B cell (primary cell): ENCODE measurements around the gene MGAT2. TPM values are rescaled to one million over a fixed set of nuclear protein-coding genes. Genes with fewer than 3 reads are reported as not detected.

ENCODE experiments used
- ATAC-seq: fragments of 200-7000 bp; cut with Tn5 transposase; one replicate; pipeline ENCODE4 v1.10.0; 2021; ENCODE audit warnings: low read depth, mild to moderate bottlenecking, moderate number of reproducible peaks, moderate library complexity
- CTCF ChIA-PET: fragments of 350-600 bp; sonication (Branson Sonifier 250); formaldehyde crosslinking; loops from one replicate; lab custom pipeline; 2021; ENCODE audit warnings: antibody characterized with exemption, inconsistent platforms; lab: Charles Lee
- POLR2A ChIA-PET: fragments of 350-600 bp; sonication (Branson Sonifier 250); formaldehyde crosslinking; loops from one replicate; lab custom pipeline; 2021; ENCODE audit warnings: antibody characterized with exemption; lab: Charles Lee
- DNase-seq: peaks from one replicate; pipeline ENCODE4 v3.0.0; 2013
- H2AFZ ChIP-seq: 2 replicates; pipeline ENCODE4 v1.6.1; 2012; ENCODE audit warnings: mild to moderate bottlenecking, low read depth, low read length; ENCODE audit not compliant: insufficient read depth, poor library complexity, severe bottlenecking
- H3K27ac ChIP-seq, 2 donors: 1 replicate in 1 of 2; 2 replicates in 1 of 2; pipeline ENCODE4 v1.5.1; 2012 to 2013; ENCODE audit warnings: low read length in 2 of 2, mild to moderate bottlenecking in 2 of 2, moderate library complexity in 1 of 2
- H3K27me3 ChIP-seq, 4 experiments: fragments of 200-600 bp in 1 of 4; sonication (generic) in 1 of 4; replicated peaks in 1 of 4; 1 replicate in 2 of 4; 2 replicates in 2 of 4; pipeline versions ENCODE4 v1.6.1 to v1.7.0; 2013 to 2016; ENCODE audit warnings: low read length in 3 of 4, mild to moderate bottlenecking in 2 of 4, mixed read lengths in 1 of 4, moderate library complexity in 1 of 4; ENCODE audit not compliant: insufficient read depth in 4 of 4, control insufficient read depth in 3 of 4; ENCODE audit errors: control extremely low read depth in 1 of 4
- H3K36me3 ChIP-seq, 2 experiments: replicated peaks in 1 of 2; 1 replicate in 1 of 2; 2 replicates in 1 of 2; pipeline versions ENCODE4 v1.6.1 to v1.7.1; 2013; ENCODE audit warnings: low read length in 1 of 2; ENCODE audit not compliant: insufficient read depth in 2 of 2, control insufficient read depth in 1 of 2; ENCODE audit errors: control extremely low read depth in 1 of 2, extremely low read depth in 1 of 2
- H3K4me1 ChIP-seq, 2 donors: fragments of 200-600 bp in 1 of 2; sonication (generic) in 1 of 2; 1 replicate in 1 of 2; 2 replicates in 1 of 2; pipeline versions ENCODE4 v1.5.1 to v1.6.1; 2013 to 2017; ENCODE audit warnings: low read length in 2 of 2; ENCODE audit not compliant: control insufficient read depth in 2 of 2, insufficient read depth in 2 of 2
- H3K4me2 ChIP-seq: replicated peaks from 2 replicates; pipeline ENCODE3; 2012; ENCODE audit warnings: mild to moderate bottlenecking, low read depth, low read length; ENCODE audit not compliant: poor library complexity, severe bottlenecking
- H3K4me3 ChIP-seq, 5 experiments: fragments of 200-600 bp in 1 of 5; sonication (generic) in 1 of 5; 1 replicate in 3 of 5; 2 replicates in 2 of 5; pipeline versions ENCODE4 v1.5.1 to v1.7.0; 2011 to 2016; ENCODE audit warnings: low read length in 4 of 5, mild to moderate bottlenecking in 4 of 5, low read depth in 2 of 5, control low read depth in 1 of 5, moderate library complexity in 1 of 5; ENCODE audit not compliant: insufficient read depth in 1 of 5; ENCODE audit errors: control extremely low read depth in 1 of 5, extremely low read depth in 1 of 5
- H3K79me2 ChIP-seq: fragments of 200-600 bp; sonication (generic); one replicate; pipeline ENCODE4 v1.6.0; 2016; ENCODE audit warnings: low read length; ENCODE audit not compliant: control insufficient read depth, insufficient read depth
- H3K9ac ChIP-seq: fragments of 200-600 bp; sonication (generic); 2 replicates; pipeline ENCODE4 v1.6.1; 2017; ENCODE audit warnings: mild to moderate bottlenecking, low read length, moderate library complexity
- H3K9me3 ChIP-seq, 3 donors: one replicate each; pipeline versions ENCODE4 v1.6.1 to v1.7.1; 2013; ENCODE audit warnings: low read length in 2 of 3; ENCODE audit not compliant: control insufficient read depth in 2 of 3, insufficient read depth in 1 of 3; ENCODE audit errors: control extremely low read depth in 1 of 3
- H4K20me1 ChIP-seq: 2 replicates; pipeline ENCODE4 v1.6.0; 2012; ENCODE audit warnings: mild to moderate bottlenecking, low read length; ENCODE audit not compliant: insufficient read depth, control insufficient read depth, poor library complexity, severe bottlenecking
- H3K27ac Mint-ChIP-seq: one replicate; pipeline ENCODE4 v1.8.0; 2021; ENCODE audit warnings: mixed read lengths
- H3K27me3 Mint-ChIP-seq: one replicate; pipeline ENCODE4 v1.8.0; 2021; ENCODE audit warnings: mixed read lengths
- H3K4me1 Mint-ChIP-seq: one replicate; pipeline ENCODE4 v1.8.0; 2021; ENCODE audit warnings: mixed read lengths
- H3K4me3 Mint-ChIP-seq: one replicate; pipeline ENCODE4 v1.8.0; 2021; ENCODE audit warnings: mixed read lengths
- H3K9me3 Mint-ChIP-seq: one replicate; pipeline ENCODE4 v1.8.0; 2022; ENCODE audit warnings: mixed read lengths; ENCODE audit not compliant: insufficient read depth
- CTCF ChIP-seq: fragments of 200-600 bp; IDR thresholded peaks from one replicate; pipeline ENCODE4 v1.8.0; 2022; ENCODE audit warnings: antibody characterized with exemption, mild to moderate bottlenecking
- EZH2 ChIP-seq: IDR thresholded peaks from 2 replicates; pipeline ENCODE4 v1.6.1; 2012; ENCODE audit warnings: borderline replicate concordance, low read depth, mild to moderate bottlenecking, moderate library complexity, low read length; ENCODE audit not compliant: insufficient read depth, poor library complexity, severe bottlenecking
- WGBS: methylation state at CpG from one replicate; pipeline ENCODE4 v1.1.5; 2013; ENCODE audit warnings: missing lambda C conversion rate; ENCODE audit not compliant: insufficient coverage; 5-methylcytosine and 5-hydroxymethylcytosine counted together
- intact Hi-C: fragments of 100-400 bp; cut with micrococcal nuclease; formaldehyde crosslinking; loops from one replicate; pipeline ENCODE4 v1.10.0; 2022
- polyA plus RNA-seq: library from polyadenylated mRNA; depleted of rRNA; stranded (reverse); fragments of >200 nt; gene quantifications from 2 replicates; pipeline ENCODE4 v1.2.3, GENCODE V29; 2012
- total RNA-seq, 2 donors: library from RNA; stranded (reverse); fragments of 120-200 nt in 1 of 2; gene quantifications; 1 replicate in 1 of 2; 2 replicates in 1 of 2; pipeline versions ENCODE4 v1.2.3 to v1.2.4, GENCODE V29; 2013 to 2022

Gene MGAT2
- total and polyA plus RNA-seq, 2 donors (not counting 1 experiment from before 2014, with no cell fraction given) = 12.3 to 39.9 TPM

DNA sequence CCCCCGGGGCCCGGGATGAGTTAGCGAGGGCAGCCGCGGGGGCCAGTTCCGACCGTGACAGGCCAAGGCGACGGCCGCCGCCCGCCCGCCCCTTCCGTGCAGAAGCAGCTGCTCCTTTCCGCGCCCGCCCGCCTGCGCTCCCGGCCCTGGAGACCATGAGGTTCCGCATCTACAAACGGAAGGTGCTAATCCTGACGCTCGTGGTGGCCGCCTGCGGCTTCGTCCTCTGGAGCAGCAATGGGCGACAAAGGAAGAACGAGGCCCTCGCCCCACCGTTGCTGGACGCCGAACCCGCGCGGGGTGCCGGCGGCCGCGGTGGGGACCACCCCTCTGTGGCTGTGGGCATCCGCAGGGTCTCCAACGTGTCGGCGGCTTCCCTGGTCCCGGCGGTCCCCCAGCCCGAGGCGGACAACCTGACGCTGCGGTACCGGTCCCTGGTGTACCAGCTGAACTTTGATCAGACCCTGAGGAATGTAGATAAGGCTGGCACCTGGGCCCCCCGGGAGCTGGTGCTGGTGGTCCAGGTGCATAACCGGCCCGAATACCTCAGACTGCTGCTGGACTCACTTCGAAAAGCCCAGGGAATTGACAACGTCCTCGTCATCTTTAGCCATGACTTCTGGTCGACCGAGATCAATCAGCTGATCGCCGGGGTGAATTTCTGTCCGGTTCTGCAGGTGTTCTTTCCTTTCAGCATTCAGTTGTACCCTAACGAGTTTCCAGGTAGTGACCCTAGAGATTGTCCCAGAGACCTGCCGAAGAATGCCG, 699 bp downstream of the MGAT2 start:
- Histone ChIP-seq H3K4me1 (peaks cover 31 to 44% of the 10 kb centered on the region in 2 donors), H3K27me3 (no peaks in the 10 kb centered on the region), H3K9me3 (no peaks in the 10 kb centered on the region), H3K4me3 (peak overlapping the region; percentile 52 to 99 (median 97)), H3K9ac (peak overlapping the region; percentile 94), H3K36me3 (peaks cover 6 to 23% of the 10 kb centered on the region in 2 experiments), H3K79me2 (peaks cover 76% of the 10 kb centered on the region), H3K4me2 (peak overlapping the region; percentile 88), H3K27ac (peak overlapping the region; percentile 96 to 98), H4K20me1 (peaks cover 42% of the 10 kb centered on the region), H2AFZ (peak overlapping the region; percentile 76)
- DNase-seq (no peak), ATAC-seq (peak; percentile 38)
- ChIA-PET POLR2A (interaction anchor here (0.6 to 3.4 kb wide), 14 partner anchors 8 to 870 kb away, joined by 3 to 88 read pairs (median 4); partner anchors contain the start of genes DNAAF2, KLHDC2, LRR1 and NEMF), CTCF (interaction anchor here (0.5 to 6.8 kb wide), 12 partner anchors 8 to 231 kb away, joined by 3 to 93 read pairs (median 9); partner anchors contain the start of genes DNAAF2, KLHDC2, LRR1 and NEMF)
- Mint-ChIP-seq H3K27ac (peak overlapping the region; percentile 99), H3K4me1 (peaks cover 59% of the 10 kb centered on the region), H3K4me3 (peak overlapping the region; percentile 99), H3K27me3 (no peaks in the 10 kb centered on the region), H3K9me3 (no peaks in the 10 kb centered on the region)
- 2% methylated on average over 63 of the region's 65 CpGs for WGBS
- no peak for TF ChIP-seq CTCF
- TF ChIP-seq EZH2 = no peak
- intact Hi-C loops = no loop called here
